ENCODE measurements around the gene KRTAP12-2. TPM values are rescaled to one million over a fixed set of nuclear protein-coding genes. Genes with fewer than 3 reads are reported as not detected.

The KRTAP12-2 gene
- total and polyA plus RNA-seq, 2 donors from 2014 or later = not detected

GRCh38 chr21:44708866-44709425 is 42.2 kb upstream of the KRTAP12-2 start:
- DNase-seq (peak in 3 of 5 donors; percentile 7 to 45 (median 38)), FAIRE-seq (no peak)

GRCh38 chr21:44708213-44708865 is 41.6 kb upstream of the KRTAP12-2 start:
- DNase-seq = peak in 2 of 5 donors; percentile 47 to 61
- intact Hi-C loops (cut with DNase I) = no loop called here
- TF ChIP-seq CTCF (IDR thresholded peaks at IDR 0.05; ENCODE audit: borderline replicate concordance, extremely low read depth, insufficient read depth) = no peak
- Histone ChIP-seq H3K36me3 (ENCODE audit: control insufficient read depth in 2 of 3, insufficient read depth in 3 of 3, low read length in 3 of 3) (no peaks in the 10 kb centered on the region), H3K4me1 (ENCODE audit: control insufficient read depth in 2 of 3, insufficient read depth in 2 of 3, low read depth in 1 of 3, low read length in 3 of 3) (no peaks in the 10 kb centered on the region), H3K4me3 (ENCODE audit: low read length in 3 of 3) (no peak overlapping the region), H3K9me3 (ENCODE audit: control insufficient read depth in 2 of 3, insufficient read depth in 1 of 3, low read length in 3 of 3) (no peaks in the 10 kb centered on the region), H3K27ac (ENCODE audit: low read depth in 2 of 2, low read length in 2 of 2) (no peak overlapping the region), H3K9ac (ENCODE audit: low read length in 3 of 3) (no peak overlapping the region), H3K27me3 (ENCODE audit: control insufficient read depth, insufficient read depth, low read length) (peaks cover 38% of the 10 kb centered on the region)
- FAIRE-seq = no peak

More at GRCh38 chr21:44708866-44709425, 42.2 kb upstream of the KRTAP12-2 start:
- Histone ChIP-seq H3K9ac (ENCODE audit: low read length in 3 of 3) (no peak overlapping the region), H3K4me3 (ENCODE audit: low read length in 3 of 3) (no peak overlapping the region), H3K27ac (ENCODE audit: low read depth in 2 of 2, low read length in 2 of 2) (no peak overlapping the region), H3K4me1 (ENCODE audit: control insufficient read depth in 2 of 3, insufficient read depth in 2 of 3, low read depth in 1 of 3, low read length in 3 of 3) (no peaks in the 10 kb centered on the region), H3K36me3 (ENCODE audit: control insufficient read depth in 2 of 3, insufficient read depth in 3 of 3, low read length in 3 of 3) (no peaks in the 10 kb centered on the region), H3K27me3 (ENCODE audit: control insufficient read depth, insufficient read depth, low read length) (peaks cover 38% of the 10 kb centered on the region), H3K9me3 (ENCODE audit: control insufficient read depth in 2 of 3, insufficient read depth in 1 of 3, low read length in 3 of 3) (no peaks in the 10 kb centered on the region)
- TF ChIP-seq CTCF (IDR thresholded peaks at IDR 0.05; ENCODE audit: borderline replicate concordance, extremely low read depth, insufficient read depth) = no peak
- intact Hi-C loops (cut with DNase I) = no loop called here

DNA sequence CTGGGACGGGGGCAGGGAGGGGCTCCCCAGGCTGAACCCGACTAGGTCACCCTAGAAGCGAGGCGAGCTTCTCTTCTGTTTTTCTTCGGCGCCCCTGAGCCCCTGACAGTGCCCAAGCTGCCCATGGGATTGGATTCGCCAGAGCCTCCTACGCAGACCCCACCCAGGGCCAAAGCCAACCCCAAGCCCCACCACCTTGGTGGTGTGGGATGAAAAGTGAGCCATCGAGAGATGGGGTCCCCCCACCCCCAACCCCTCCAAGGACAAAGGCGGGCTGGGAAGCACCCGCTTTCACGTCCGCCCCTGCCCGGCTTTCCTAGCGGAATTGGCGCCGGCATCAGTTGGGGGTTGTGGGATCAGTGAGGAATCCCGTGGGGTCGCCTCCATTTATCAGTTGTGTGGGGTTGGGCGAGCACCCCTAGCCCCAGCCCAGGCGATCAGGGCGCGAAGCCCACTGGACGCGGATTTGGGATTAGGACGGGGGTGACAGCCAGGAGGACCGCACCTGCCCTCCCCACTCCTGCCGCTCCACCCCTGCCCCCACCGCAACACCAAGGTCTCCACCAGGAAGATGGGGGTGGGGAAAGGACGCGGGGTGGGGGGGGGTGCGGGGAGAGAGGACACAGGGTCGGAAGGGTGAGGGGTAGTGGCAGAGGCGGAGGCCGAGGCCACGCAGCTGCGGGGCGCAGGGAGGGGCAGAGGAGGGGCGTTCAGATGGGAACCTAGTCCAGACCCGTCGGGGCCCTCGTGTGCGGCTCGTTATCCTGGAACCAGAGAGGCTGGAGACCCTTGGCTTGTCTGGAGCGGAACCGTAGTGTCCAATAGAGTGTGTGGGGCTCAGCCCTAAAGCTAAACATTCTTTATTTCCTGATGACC is 40.2 kb upstream of the KRTAP12-2 start:
- no peaks in the 10 kb centered on the region for H3K36me3 ChIP-seq (ENCODE audit: control insufficient read depth in 2 of 3, insufficient read depth in 3 of 3, low read length in 3 of 3)
- H3K4me1 ChIP-seq (ENCODE audit: control insufficient read depth in 2 of 3, insufficient read depth in 2 of 3, low read depth in 1 of 3, low read length in 3 of 3) = no peaks in the 10 kb centered on the region
- TF ChIP-seq CTCF (IDR thresholded peaks at IDR 0.05; ENCODE audit: borderline replicate concordance, extremely low read depth, insufficient read depth) = no peak
- H3K9me3 ChIP-seq (ENCODE audit: control insufficient read depth in 2 of 3, insufficient read depth in 1 of 3, low read length in 3 of 3) = no peaks in the 10 kb centered on the region
- intact Hi-C loops (cut with DNase I) = no loop called here
- no peak overlapping the region for H3K4me3 ChIP-seq (ENCODE audit: low read length in 3 of 3)
- no peak overlapping the region for H3K27ac ChIP-seq (ENCODE audit: low read depth in 2 of 2, low read length in 2 of 2)
- peak in 1 of 5 donors; percentile 50 for DNase-seq
- no peak for FAIRE-seq
- peaks cover 30% of the 10 kb centered on the region for H3K27me3 ChIP-seq (ENCODE audit: control insufficient read depth, insufficient read depth, low read length)
- no peak overlapping the region for H3K9ac ChIP-seq (ENCODE audit: low read length in 3 of 3)
